Body of pancreas (tissue), 4 donors: ENCODE results near the gene ZMYND10. TPM values are rescaled to one million over a fixed set of nuclear protein-coding genes. Genes with fewer than 3 reads are reported as not detected.
A peak's percentile ranks its signal among the peaks of the same experiment; 100 is the strongest.

Source experiments
- ATAC-seq: fragments of 150-250 bp; one replicate; pipeline ENCODE4 v1.9.1; 2016
- DNase-seq, 4 donors: peaks; one replicate each; pipeline ENCODE4 v3.0.0-alpha.2; 2019
- H3K27ac ChIP-seq, 4 donors: fragments of 200-600 bp; sonication (generic); 1 replicate in 3 of 4; 2 replicates in 1 of 4; pipeline versions ENCODE4 v1.5.1 to v1.6.1; 2016 to 2019; ENCODE audit warnings: mild to moderate bottlenecking in 1 of 4, mixed read lengths in 1 of 4, moderate library complexity in 1 of 4
- H3K27me3 ChIP-seq, 2 donors: fragments of 200-600 bp; sonication (generic); one replicate each; pipeline ENCODE4 v1.6.0; 2016; ENCODE audit warnings: mild to moderate bottlenecking in 1 of 2
- H3K36me3 ChIP-seq, 2 donors: fragments of 200-600 bp; sonication (generic); replicated peaks in 1 of 2; 2 replicates each; pipeline ENCODE4 v1.5.1; 2016; ENCODE audit warnings: low read depth in 2 of 2; ENCODE audit not compliant: insufficient read depth in 1 of 2
- H3K4me1 ChIP-seq: fragments of 200-600 bp; sonication (generic); one replicate; pipeline ENCODE4 v1.6.0; 2016
- H3K4me3 ChIP-seq, 2 donors: fragments of 200-600 bp; sonication (generic); 1 replicate in 1 of 2; 2 replicates in 1 of 2; pipeline ENCODE4 v1.5.1; 2016 to 2019
- H3K9me3 ChIP-seq, 3 donors: fragments of 200-600 bp; sonication (generic); 1 replicate in 2 of 3; 2 replicates in 1 of 3; pipeline ENCODE4 v1.5.1; 2016
- POLR2A ChIP-seq, 3 donors: fragments of 450-650 bp; IDR thresholded peaks; one replicate each; pipeline ENCODE4 v1.6.1; 2016; ENCODE audit warnings: antibody characterized with exemption in 3 of 3, mild to moderate bottlenecking in 2 of 3
- WGBS, 2 donors: methylation state at CpG; one replicate each; pipeline ENCODE4 v1.1.5; 2017; 5-methylcytosine and 5-hydroxymethylcytosine counted together
- intact Hi-C: fragments of 100-400 bp; cut with DNase I; formaldehyde crosslinking; loops from one replicate; pipeline ENCODE4 v1.15.1; 2023
- total RNA-seq, 2 donors: library from RNA; depleted of rRNA; stranded (reverse); fragments of >200 nt; gene quantifications; one replicate each; pipeline ENCODE4 v1.1.0, GENCODE V29; 2016
- TF ChIP-seq, protein P1 (sequence below), 7 experiments: fragments of 450-650 bp in 4 of 7; fragments of 200-600 bp in 3 of 7; sonication (generic) in 3 of 7; IDR thresholded peaks; one replicate each; pipeline ENCODE4 v1.5.1; 2016 to 2019; ENCODE audit warnings: antibody characterized with exemption in 7 of 7

ZMYND10 gene
- total RNA-seq, 2 donors from 2014 or later, result 1.3 to 2.3 TPM

DNA sequence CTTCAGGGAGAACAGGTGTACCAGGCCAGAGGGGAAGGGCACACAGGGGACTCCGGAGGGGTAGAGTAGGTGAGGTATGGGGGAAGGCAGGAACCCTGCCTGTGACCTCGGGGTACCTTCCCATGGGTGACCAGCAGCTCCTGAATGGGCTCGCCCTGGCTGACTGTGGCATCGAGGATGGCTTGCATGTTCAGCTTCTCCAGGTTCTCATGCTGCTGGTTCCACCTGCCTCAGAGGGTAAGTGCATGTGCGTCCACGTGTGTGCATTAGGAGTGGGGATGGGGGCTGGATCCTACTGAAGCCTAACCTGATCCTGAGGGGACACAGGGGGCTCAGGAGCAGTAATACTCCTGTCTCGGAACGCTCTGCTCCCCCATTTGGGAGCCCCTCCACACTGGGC is 524 bp downstream of the ZMYND10 start:
- intact Hi-C loops, result loop anchor here (10.0 kb wide), 1 partner anchor 200 kb away; no protein-coding TSS in a partner anchor
- H3K4me3 ChIP-seq, result no peak overlapping the region
- DNase-seq, result no peak
- H3K27me3 ChIP-seq, result no peaks in the 10 kb centered on the region
- no peaks in the 10 kb centered on the region for H3K9me3 ChIP-seq
- WGBS, 2 donors, result 63 to 72% methylated on average over 6 to 8 of the region's 8 CpGs
- ATAC-seq, result no peak
- peaks cover 39% of the 10 kb centered on the region for H3K4me1 ChIP-seq
- H3K27ac ChIP-seq, result no peak overlapping the region
- TF ChIP-seq, protein P1, sequence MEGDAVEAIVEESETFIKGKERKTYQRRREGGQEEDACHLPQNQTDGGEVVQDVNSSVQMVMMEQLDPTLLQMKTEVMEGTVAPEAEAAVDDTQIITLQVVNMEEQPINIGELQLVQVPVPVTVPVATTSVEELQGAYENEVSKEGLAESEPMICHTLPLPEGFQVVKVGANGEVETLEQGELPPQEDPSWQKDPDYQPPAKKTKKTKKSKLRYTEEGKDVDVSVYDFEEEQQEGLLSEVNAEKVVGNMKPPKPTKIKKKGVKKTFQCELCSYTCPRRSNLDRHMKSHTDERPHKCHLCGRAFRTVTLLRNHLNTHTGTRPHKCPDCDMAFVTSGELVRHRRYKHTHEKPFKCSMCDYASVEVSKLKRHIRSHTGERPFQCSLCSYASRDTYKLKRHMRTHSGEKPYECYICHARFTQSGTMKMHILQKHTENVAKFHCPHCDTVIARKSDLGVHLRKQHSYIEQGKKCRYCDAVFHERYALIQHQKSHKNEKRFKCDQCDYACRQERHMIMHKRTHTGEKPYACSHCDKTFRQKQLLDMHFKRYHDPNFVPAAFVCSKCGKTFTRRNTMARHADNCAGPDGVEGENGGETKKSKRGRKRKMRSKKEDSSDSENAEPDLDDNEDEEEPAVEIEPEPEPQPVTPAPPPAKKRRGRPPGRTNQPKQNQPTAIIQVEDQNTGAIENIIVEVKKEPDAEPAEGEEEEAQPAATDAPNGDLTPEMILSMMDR (IDR thresholded peaks at IDR 0.05), result no peak
- no peak for TF ChIP-seq POLR2A (IDR thresholded peaks at IDR 0.05)
- H3K36me3 ChIP-seq, result no peaks in the 10 kb centered on the region

DNA sequence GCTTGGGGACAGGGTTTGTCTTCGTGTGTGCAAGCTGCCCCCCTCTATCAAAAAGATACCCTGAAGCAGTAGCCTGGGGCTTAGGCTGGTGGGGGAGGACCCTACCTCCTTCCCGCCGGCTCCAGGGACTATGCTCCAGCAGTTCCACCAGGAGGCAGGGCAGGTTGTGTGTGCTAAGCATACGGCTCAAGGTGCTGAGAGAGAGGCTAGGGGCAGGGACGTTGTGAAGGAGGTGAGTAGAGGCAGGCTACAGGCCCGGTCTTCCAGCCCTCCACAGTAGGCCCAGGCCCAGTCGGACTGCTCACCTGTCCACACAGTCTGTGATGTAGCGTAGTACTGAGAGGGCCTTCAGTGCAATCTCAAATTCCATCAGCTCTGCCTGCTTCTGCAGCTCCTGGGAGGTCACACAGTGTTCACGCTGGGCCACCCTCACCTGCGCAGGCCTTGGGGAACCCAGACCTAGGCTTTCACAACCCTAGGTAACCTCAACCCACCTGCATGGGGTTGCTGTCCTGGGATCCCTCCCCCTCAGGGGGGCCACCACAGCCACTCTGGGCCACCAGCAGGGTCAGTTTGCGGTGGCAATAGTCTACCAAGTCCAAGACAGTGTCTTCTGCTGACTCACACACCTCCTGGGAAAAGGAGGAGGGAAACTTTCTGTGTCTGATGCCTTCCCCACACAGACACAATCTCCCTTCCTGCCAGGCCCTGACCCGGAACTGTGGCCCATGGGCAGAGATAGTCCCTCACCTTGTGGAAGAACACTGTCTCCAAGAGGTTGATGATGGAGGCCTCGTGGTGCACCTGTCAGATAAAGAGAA is 2.5 kb downstream of the ZMYND10 start:
- ATAC-seq (no peak), DNase-seq (no peak)
- Histone ChIP-seq H3K9me3 (no peaks in the 10 kb centered on the region), H3K36me3 (no peaks in the 10 kb centered on the region), H3K27me3 (no peaks in the 10 kb centered on the region), H3K27ac (no peak overlapping the region), H3K4me1 (peaks cover 25% of the 10 kb centered on the region), H3K4me3 (no peak overlapping the region)
- TF ChIP-seq POLR2A (IDR thresholded peaks at IDR 0.05), result no peak
- TF ChIP-seq, protein P1 (IDR thresholded peaks at IDR 0.05), result no peak
- intact Hi-C loops, result loop anchor here (10.0 kb wide), 1 partner anchor 202 kb away; no protein-coding TSS in a partner anchor
- WGBS, 2 donors, result 76 to 84% methylated on average over 7 to 13 of the region's 13 CpGs

DNA sequence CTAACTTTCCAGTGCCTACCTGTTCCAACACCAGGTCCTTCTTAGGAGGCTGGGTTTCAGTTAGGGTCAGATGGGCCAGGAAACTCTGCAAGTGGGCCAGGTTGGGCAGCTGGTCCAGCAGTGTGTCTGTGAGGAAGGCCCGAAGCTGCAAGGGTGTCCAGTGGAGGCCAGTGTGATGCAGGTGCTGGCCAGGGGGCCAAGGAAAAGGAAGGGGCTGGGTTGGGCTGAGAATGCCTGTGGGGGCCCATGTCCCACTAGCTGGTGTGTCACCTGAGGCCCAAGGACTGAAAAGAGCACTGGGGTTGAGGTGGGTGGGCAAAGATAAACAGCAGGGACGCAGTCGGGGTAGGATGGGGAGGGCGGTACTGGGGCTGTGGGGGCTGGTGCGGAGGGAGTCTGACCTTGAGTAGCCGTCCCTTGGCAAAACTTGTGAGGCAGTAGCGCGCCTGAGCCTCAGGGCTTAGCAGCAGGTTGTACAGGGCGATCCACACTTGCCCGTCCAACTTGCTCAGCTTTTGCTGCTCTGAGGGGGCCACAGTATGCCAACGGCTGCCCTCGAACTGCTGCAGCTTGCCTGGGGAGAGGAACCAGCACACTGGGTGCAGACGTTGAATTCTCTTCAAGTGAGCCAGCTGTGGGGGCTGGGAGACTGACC is 3.4 kb downstream of the ZMYND10 start:
- WGBS, 2 donors, result 88 to 89% methylated on average over 10 to 13 of the region's 13 CpGs
- TF ChIP-seq, protein P1 (IDR thresholded peaks at IDR 0.05), result no peak
- no peak for TF ChIP-seq POLR2A (IDR thresholded peaks at IDR 0.05)
- ATAC-seq (no peak), DNase-seq (no peak)
- Histone ChIP-seq H3K36me3 (no peaks in the 10 kb centered on the region), H3K27me3 (no peaks in the 10 kb centered on the region), H3K9me3 (no peaks in the 10 kb centered on the region), H3K4me3 (no peak overlapping the region), H3K27ac (no peak overlapping the region), H3K4me1 (peaks cover 21% of the 10 kb centered on the region)
- intact Hi-C loops, result loop anchor here (10.0 kb wide), 1 partner anchor 203 kb away; no protein-coding TSS in a partner anchor

DNA sequence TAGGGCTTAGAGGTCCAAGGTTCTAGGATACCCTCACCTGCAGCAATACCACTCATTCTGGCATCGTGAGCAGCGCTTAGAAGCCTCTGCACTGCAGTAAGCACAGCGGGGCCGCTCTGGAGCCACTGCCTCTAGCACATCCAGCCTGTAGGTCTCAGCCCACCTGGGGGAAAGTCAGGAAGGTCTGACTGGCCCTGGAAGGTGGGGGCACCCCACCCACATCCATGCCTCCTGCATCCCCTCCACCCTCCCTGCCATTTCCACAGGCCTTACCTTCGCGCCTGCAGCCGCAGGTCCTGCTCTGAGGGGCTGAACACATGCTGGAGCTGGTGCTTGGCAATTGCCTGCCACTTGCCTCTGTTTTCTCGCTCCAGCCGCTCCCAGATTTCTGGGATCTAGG is 4.0 kb downstream of the ZMYND10 start:
- Histone ChIP-seq H3K4me1 (peaks cover 21% of the 10 kb centered on the region), H3K27me3 (no peaks in the 10 kb centered on the region), H3K9me3 (no peaks in the 10 kb centered on the region), H3K36me3 (no peaks in the 10 kb centered on the region), H3K27ac (peak overlapping the region in 1 of 4 donors; percentile 45), H3K4me3 (no peak overlapping the region)
- intact Hi-C loops, result loop anchor here (10.0 kb wide), 1 partner anchor 203 kb away; no protein-coding TSS in a partner anchor
- no peak for DNase-seq
- no peak for ATAC-seq
- 88 to 98% methylated on average over 5 to 9 of the region's 9 CpGs for WGBS, 2 donors
- TF ChIP-seq, protein P1 (IDR thresholded peaks at IDR 0.05), result no peak
- no peak for TF ChIP-seq POLR2A (IDR thresholded peaks at IDR 0.05)
